T-helper 1 cell (primary cell): ENCODE data around the gene IFT20.

ENCODE experiments used
- DNase-seq, 5 donors: peaks; one replicate each; pipeline ENCODE4 v3.0.0-alpha.2; 2012 to 2020

The IFT20 gene

DNA sequence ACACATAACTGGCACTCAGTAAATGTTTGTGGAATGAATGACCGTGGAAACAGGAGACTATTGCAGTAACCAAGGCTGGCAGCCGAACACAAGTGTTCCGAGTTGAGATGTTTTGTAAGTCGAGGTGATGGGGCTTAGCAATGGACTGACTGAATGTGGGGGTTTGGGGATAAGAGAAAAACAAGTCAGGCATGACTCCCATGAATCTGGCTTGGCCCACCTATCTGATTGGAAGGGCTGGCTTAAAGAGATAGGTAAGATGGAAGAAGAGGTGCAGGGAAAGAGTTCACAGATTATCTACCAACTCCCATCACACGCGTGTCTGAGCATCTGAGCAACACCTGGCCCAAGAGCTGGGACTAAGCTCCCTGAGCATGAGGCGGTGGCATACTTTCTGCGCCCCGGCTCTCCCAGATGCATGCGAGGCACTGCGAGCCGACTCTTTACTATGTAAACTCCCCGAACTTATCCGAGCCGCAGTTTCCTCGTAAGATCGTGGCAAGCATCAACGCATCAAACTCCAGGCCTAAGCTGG is 539 bp downstream of the IFT20 start:
- DNase-seq, result no peak

- DNase-seq, result no peak
These were observed 1.1 kb downstream of the IFT20 start for GRCh38 chr17:28334171-28334570.

- no peak for DNase-seq
These were observed 2.1 kb downstream of the IFT20 start for GRCh38 chr17:28333083-28333746.

DNA sequence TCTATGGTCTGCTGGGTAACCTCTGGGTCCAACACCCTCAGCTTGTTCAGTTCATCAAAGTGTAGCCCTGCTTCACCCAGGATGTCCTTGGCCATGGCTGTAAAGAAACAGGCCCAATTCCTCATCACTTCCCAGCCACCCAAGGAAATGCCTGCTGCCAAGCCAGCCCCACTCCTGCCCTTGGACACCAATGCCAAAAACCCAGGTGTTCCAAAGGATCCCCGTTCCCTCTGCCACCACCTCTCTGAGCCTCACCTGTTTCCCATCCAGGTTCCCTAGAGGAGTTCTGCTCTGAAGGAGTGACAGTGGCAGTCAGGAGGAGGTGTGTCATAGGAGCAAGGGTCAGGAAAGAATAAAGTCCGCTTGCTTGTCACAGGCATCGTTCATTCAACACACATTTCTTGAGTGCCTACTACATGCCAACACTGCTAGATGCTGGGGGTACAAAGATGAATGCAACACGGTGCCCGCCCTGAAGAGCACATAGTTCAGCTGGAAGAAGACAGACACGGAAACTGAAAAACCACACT is 3.3 kb downstream of the IFT20 start:
- no peak for DNase-seq

GRCh38 chr17:28330671-28331070 is 4.6 kb downstream of the IFT20 start:
- DNase-seq, result no peak

GRCh38 chr17:28328325-28328724 is 6.9 kb downstream of the IFT20 start:
- no peak for DNase-seq

- no peak for DNase-seq
These were observed 7.6 kb downstream of the IFT20 start for GRCh38 chr17:28327709-28328108.

- DNase-seq, result peak in 1 of 5 donors; percentile 63
These were observed 8.2 kb downstream of the IFT20 start for GRCh38 chr17:28327031-28327607.

- no peak for DNase-seq
These were observed 9.2 kb downstream of the IFT20 start for GRCh38 chr17:28326114-28326513.

- no peak for DNase-seq
These were observed 10.1 kb downstream of the IFT20 start for GRCh38 chr17:28325211-28325610.

DNA sequence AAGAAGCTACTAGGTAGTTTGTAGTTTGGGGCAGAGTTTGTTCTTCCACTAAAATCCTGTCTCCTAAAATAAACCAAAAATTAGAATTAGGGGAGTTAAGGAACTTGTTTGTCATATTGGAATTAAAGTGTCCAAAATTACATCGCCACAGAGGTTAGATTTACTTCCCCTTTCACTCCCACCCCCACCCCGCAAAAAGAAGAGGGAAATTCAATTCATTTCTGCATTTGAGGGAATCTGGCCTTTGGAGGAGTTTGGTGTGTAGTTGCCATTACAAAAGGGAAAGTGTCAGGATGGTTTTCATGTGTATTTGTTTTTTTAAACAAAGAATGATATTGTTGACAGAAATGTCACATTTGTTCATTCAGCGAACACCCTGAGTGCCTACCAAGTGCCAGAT is 10.5 kb downstream of the IFT20 start:
- DNase-seq, result no peak

GRCh38 chr17:28324267-28324745 is 11.0 kb downstream of the IFT20 start:
- no peak for DNase-seq

- no peak for DNase-seq
These were observed 14.8 kb downstream of the IFT20 start for GRCh38 chr17:28320215-28321061.

- DNase-seq, result no peak
These were observed 15.7 kb downstream of the IFT20 start for GRCh38 chr17:28319598-28319935.

DNA sequence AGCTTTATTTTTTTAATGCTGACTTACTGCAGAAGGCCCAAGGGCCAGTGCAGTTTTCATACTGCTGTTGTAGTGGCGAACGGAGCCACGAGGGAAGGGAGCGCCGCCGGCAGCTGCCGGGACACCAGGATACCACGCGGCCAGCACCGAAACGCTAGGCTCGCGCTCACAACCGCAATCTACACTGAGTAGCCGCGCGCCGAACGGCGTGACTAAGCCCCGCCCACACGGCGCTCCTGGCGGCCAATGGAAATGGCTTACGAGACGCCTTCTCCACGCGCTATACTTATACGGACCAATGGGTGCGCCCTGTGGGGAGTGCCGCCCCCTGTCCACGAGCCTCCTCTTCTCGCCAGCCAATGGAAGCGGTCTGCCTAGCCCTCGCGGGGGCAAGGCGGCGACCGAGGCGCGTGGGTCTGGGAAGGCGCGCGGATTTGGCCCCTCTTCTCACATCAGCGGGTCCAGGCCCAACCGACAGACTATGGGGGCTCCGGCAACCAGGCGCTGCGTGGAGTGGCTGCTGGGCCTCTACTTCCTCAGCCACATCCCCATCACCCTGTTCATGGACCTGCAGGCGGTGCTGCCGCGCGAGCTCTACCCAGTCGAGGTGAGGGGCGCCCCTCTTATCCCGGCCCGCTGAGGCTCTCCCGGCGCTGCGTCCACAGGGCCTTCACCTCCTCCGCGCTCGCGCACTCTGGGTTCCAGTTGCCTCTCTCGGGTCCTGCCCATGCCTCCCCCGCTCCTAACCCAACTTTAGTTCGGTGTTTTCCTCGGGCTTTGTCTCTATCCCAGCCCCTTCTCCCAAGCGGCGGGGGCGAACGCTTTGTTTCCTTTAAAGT is 16.3 kb downstream of the IFT20 start, which contains the start of gene TMEM97:
Gene TMEM97 (plus strand): TSS at position 442 of the 839 bp plus-strand sequence. CDS start 40 bp downstream, at position 482.
- DNase-seq, result peak; percentile 88 to 98 (median 94)

- DNase-seq, result no peak
These were observed 17.1 kb downstream of the IFT20 start for GRCh38 chr17:28317966-28318758.

DNA sequence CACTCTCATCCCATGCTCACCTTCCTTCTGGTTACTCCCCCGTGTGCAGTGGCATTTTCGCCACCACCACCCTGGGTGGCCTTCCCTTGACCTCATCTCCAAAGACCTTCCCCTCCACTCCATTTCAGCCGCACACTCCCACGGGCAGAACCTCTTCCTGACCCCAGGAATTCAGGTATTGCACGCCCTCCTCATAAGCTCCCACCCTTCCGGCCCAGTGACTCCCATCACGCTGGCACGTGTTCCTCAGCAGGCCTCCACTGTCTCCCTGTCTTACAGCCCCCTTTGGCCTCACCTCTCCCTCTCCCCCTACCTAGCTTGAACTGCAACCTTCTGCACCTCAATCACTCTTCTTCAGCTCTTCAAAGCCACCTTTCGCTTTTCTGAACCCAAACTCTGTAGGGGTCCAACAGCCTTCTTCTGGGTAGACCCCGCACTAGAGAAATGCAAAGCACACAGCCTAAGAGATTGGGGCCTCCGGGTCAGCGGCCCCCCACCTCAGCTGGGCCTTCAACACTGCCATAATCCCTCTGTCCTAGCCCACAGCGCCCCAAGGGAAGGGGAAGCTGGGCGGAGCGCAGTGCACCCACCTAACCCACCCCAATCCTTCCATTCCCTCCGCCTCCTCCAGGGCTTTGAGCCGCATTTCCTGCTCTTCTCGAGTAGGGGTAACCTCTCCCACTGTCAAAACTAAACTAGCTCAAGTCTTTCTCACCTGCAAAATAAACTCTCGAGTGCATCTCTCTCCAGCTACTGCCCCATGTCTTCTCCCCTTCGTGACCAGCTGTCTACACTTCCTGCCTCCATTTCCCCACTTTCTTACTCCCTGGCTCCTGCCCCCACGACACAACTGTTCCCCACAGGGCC is 17.9 kb downstream of the IFT20 start:
- DNase-seq, result no peak

- DNase-seq, result no peak
These were observed 19.2 kb downstream of the IFT20 start for GRCh38 chr17:28315846-28316705.

- no peak for DNase-seq
These were observed 21.4 kb downstream of the IFT20 start for GRCh38 chr17:28313841-28314240.
